Measurements from ENCODE around the gene MRPL49.
A peak's percentile ranks its signal among the peaks of the same experiment; 100 is the strongest.

The MRPL49 gene

GRCh38 chr11:65087216-65087615 is 34.9 kb upstream of the MRPL49 start:
- H3K36me3 ChIP-seq (ENCODE audit: control insufficient read depth, insufficient read depth, low read length) = peaks cover 20% of the 10 kb centered on the region

GRCh38 chr11:65087827-65088226 is 34.3 kb upstream of the MRPL49 start:
- H3K9ac ChIP-seq (ENCODE audit: low read depth, low read length) = no peak overlapping the region
- no peaks in the 10 kb centered on the region for H3K27me3 ChIP-seq (ENCODE audit: control insufficient read depth, insufficient read depth, low read length)
- H3K4me3 ChIP-seq (ENCODE audit: low read depth, low read length) = no peak overlapping the region
- no peaks in the 10 kb centered on the region for H3K9me3 ChIP-seq (ENCODE audit: control insufficient read depth, insufficient read depth, low read length)
- peaks cover 3% of the 10 kb centered on the region for H3K4me1 ChIP-seq (ENCODE audit: control insufficient read depth, insufficient read depth, low read length)
- H3K36me3 ChIP-seq (ENCODE audit: control insufficient read depth, insufficient read depth, low read length) = peaks cover 19% of the 10 kb centered on the region

More at GRCh38 chr11:65087216-65087615, 34.9 kb upstream of the MRPL49 start:
- Histone ChIP-seq H3K9me3 (ENCODE audit: control insufficient read depth, insufficient read depth, low read length) (no peaks in the 10 kb centered on the region), H3K4me3 (ENCODE audit: low read depth, low read length) (no peak overlapping the region), H3K4me1 (ENCODE audit: control insufficient read depth, insufficient read depth, low read length) (peaks cover 5% of the 10 kb centered on the region), H3K27me3 (ENCODE audit: control insufficient read depth, insufficient read depth, low read length) (no peaks in the 10 kb centered on the region), H3K9ac (ENCODE audit: low read depth, low read length) (no peak overlapping the region)

DNA sequence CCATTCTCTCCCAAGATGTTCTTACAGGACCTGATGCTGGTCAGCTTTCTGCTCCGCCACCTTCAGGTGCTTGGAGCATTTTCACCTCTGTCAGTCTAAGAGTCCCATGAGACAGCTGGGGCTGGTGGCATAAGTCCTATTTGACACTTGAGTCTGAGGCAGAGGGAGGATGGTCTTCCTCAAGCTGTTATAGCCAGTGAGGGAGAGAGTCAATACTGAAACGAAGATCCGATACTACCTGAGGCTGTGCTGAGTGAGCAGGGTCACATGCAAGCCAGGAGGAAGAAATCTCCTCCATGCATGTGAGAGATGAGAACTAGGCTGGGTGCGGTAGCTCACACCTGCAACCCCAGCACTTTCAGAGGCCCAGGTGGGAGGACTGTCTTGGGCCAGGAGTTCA is 32.5 kb upstream of the MRPL49 start:
- Histone ChIP-seq H3K9me3 (ENCODE audit: control insufficient read depth, insufficient read depth, low read length) (no peaks in the 10 kb centered on the region), H3K36me3 (ENCODE audit: control insufficient read depth, insufficient read depth, low read length) (peaks cover 19% of the 10 kb centered on the region), H3K4me1 (ENCODE audit: control insufficient read depth, insufficient read depth, low read length) (no peaks in the 10 kb centered on the region), H3K27me3 (ENCODE audit: control insufficient read depth, insufficient read depth, low read length) (no peaks in the 10 kb centered on the region), H3K4me3 (ENCODE audit: low read depth, low read length) (no peak overlapping the region), H3K9ac (ENCODE audit: low read depth, low read length) (no peak overlapping the region)

DNA sequence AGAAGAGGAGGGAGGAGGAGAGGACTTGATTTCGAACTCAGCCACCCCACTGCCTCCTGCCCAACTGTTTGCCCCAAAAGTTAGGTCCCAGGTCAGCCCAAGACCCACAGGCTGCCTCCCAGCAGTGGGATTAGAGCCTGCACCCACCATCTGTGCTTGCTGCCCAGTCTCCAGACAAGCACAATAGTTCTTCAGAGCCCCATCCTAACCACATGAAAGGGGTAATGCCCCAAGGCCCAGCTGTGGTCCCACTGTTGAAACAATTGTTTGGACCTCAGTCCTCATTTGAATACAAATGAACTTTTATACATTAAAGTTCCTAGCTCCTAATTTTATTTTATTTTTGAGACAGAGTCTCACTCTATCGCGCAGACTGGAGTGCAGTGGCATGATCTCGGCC is 31.5 kb upstream of the MRPL49 start:
- Histone ChIP-seq H3K9ac (ENCODE audit: low read depth, low read length) (no peak overlapping the region), H3K36me3 (ENCODE audit: control insufficient read depth, insufficient read depth, low read length) (peaks cover 19% of the 10 kb centered on the region), H3K27me3 (ENCODE audit: control insufficient read depth, insufficient read depth, low read length) (no peaks in the 10 kb centered on the region), H3K9me3 (ENCODE audit: control insufficient read depth, insufficient read depth, low read length) (no peaks in the 10 kb centered on the region), H3K4me1 (ENCODE audit: control insufficient read depth, insufficient read depth, low read length) (no peaks in the 10 kb centered on the region), H3K4me3 (ENCODE audit: low read depth, low read length) (no peak overlapping the region)

- no peaks in the 10 kb centered on the region for H3K36me3 ChIP-seq (ENCODE audit: control insufficient read depth, insufficient read depth, low read length)
- no peaks in the 10 kb centered on the region for H3K27me3 ChIP-seq (ENCODE audit: control insufficient read depth, insufficient read depth, low read length)
- H3K9me3 ChIP-seq (ENCODE audit: control insufficient read depth, insufficient read depth, low read length) = no peaks in the 10 kb centered on the region
- peak overlapping the region; percentile 76 for H3K9ac ChIP-seq (ENCODE audit: low read depth, low read length)
- H3K4me3 ChIP-seq (ENCODE audit: low read depth, low read length) = peak overlapping the region; percentile 43
- peaks cover 3% of the 10 kb centered on the region for H3K4me1 ChIP-seq (ENCODE audit: control insufficient read depth, insufficient read depth, low read length)
Observed at GRCh38 chr11:65095427-65095826, 26.7 kb upstream of the MRPL49 start.

DNA sequence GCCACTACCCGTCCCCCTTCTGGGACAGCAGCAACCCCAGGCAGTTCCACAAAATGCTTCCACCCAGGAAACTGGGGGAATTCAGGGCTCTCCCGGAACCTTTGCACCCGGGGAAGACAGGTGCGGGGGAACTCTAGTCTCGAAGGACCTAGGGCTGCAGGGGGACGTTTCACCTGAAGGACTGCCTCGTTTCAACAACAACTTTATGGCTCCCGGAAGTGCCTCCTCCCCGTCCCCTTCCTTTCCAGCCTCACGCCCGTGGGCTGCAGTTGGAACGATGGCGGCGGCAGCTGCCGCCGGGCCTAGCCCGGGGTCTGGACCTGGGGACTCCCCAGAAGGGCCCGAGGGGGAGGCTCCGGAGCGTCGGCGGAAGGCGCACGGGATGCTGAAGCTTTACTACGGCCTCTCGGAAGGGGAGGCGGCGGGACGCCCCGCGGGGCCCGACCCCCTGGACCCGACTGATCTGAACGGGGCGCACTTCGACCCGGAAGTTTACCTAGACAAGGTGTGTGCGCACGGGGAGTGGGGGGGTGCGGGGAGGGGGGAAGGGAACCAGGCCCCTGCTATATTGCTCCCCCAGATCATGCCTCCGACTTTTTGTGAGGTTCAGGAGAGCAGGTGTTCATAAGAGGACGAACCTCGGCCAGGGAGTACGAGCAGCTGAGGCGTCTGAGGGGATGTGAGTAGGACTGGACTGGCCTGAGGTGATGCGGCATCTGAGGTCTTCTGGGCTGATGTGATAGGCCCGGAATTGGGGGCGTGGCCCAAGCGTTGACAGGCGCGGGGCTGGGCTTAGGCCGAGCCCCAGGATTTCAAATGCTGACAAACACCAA is 25.9 kb upstream of the MRPL49 start, which contains the start of gene VPS51:
TSS of gene VPS51 (plus strand) at position 241 of the 833 bp plus-strand sequence. CDS start at position 278, 37 bp downstream.
- Histone ChIP-seq H3K36me3 (ENCODE audit: control insufficient read depth, insufficient read depth, low read length) (no peaks in the 10 kb centered on the region), H3K9ac (ENCODE audit: low read depth, low read length) (peak within 1 kb of the TSS; percentile 76), H3K4me1 (ENCODE audit: control insufficient read depth, insufficient read depth, low read length) (peaks cover 3% of the 10 kb centered on the region), H3K27me3 (ENCODE audit: control insufficient read depth, insufficient read depth, low read length) (no peaks in the 10 kb centered on the region), H3K4me3 (ENCODE audit: low read depth, low read length) (peak within 1 kb of the TSS; percentile 82), H3K9me3 (ENCODE audit: control insufficient read depth, insufficient read depth, low read length) (no peaks in the 10 kb centered on the region)

GRCh38 chr11:65096926-65097325 is 25.2 kb upstream of the MRPL49 start:
- H3K4me3 ChIP-seq (ENCODE audit: low read depth, low read length) = peak overlapping the region; percentile 82
- H3K4me1 ChIP-seq (ENCODE audit: control insufficient read depth, insufficient read depth, low read length) = peaks cover 3% of the 10 kb centered on the region
- no peak overlapping the region for H3K9ac ChIP-seq (ENCODE audit: low read depth, low read length)

DNA sequence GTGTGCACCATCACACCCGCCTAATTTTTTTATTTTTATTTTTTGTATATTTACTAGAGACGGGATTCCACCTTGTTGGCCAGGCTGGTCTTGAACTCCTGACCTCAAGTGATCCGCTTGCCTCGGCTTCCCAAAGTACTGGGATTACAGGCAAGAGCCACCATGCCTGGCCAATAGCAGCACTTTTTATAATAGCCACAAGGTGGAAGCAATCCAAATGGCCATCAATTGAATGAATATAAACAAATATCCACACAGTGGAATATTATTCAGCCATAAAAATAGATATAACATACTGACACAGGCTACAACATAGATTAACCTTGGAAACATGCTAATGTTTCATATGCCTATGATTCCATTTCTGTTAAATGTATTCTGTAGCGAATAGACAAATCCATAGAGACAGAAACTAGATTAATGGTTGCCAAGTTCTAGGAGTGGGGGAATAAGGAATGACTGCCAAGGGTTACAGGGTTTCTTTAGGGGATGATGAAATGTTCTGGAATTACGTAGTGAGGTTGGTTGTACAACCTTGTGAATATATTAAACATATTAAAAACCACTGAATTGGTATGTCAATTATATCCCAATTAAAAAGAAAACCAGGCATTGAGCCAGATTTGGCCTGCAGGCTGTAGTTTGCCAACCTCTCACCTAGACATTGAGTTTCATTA is 21.3 kb upstream of the MRPL49 start:
- no peak overlapping the region for H3K4me3 ChIP-seq (ENCODE audit: low read depth, low read length)
- no peaks in the 10 kb centered on the region for H3K27me3 ChIP-seq (ENCODE audit: control insufficient read depth, insufficient read depth, low read length)
- H3K9me3 ChIP-seq (ENCODE audit: control insufficient read depth, insufficient read depth, low read length) = no peaks in the 10 kb centered on the region
- H3K4me1 ChIP-seq (ENCODE audit: control insufficient read depth, insufficient read depth, low read length) = peaks cover 3% of the 10 kb centered on the region
- no peaks in the 10 kb centered on the region for H3K36me3 ChIP-seq (ENCODE audit: control insufficient read depth, insufficient read depth, low read length)
- no peak overlapping the region for H3K9ac ChIP-seq (ENCODE audit: low read depth, low read length)

More at GRCh38 chr11:65096926-65097325, 25.2 kb upstream of the MRPL49 start:
- no peaks in the 10 kb centered on the region for H3K36me3 ChIP-seq (ENCODE audit: control insufficient read depth, insufficient read depth, low read length)
- no peaks in the 10 kb centered on the region for H3K9me3 ChIP-seq (ENCODE audit: control insufficient read depth, insufficient read depth, low read length)
- H3K27me3 ChIP-seq (ENCODE audit: control insufficient read depth, insufficient read depth, low read length) = no peaks in the 10 kb centered on the region

GRCh38 chr11:65102142-65103095 is 19.7 kb upstream of the MRPL49 start:
- Histone ChIP-seq H3K27me3 (ENCODE audit: control insufficient read depth, insufficient read depth, low read length) (no peaks in the 10 kb centered on the region), H3K4me3 (ENCODE audit: low read depth, low read length) (no peak overlapping the region), H3K9ac (ENCODE audit: low read depth, low read length) (no peak overlapping the region), H3K36me3 (ENCODE audit: control insufficient read depth, insufficient read depth, low read length) (peaks cover under 1% of the 10 kb centered on the region), H3K4me1 (ENCODE audit: control insufficient read depth, insufficient read depth, low read length) (no peaks in the 10 kb centered on the region), H3K9me3 (ENCODE audit: control insufficient read depth, insufficient read depth, low read length) (no peaks in the 10 kb centered on the region)

- H3K36me3 ChIP-seq (ENCODE audit: control insufficient read depth, insufficient read depth, low read length) = peaks cover 6% of the 10 kb centered on the region
- no peaks in the 10 kb centered on the region for H3K4me1 ChIP-seq (ENCODE audit: control insufficient read depth, insufficient read depth, low read length)
- no peaks in the 10 kb centered on the region for H3K9me3 ChIP-seq (ENCODE audit: control insufficient read depth, insufficient read depth, low read length)
- H3K27me3 ChIP-seq (ENCODE audit: control insufficient read depth, insufficient read depth, low read length) = no peaks in the 10 kb centered on the region
- H3K9ac ChIP-seq (ENCODE audit: low read depth, low read length) = no peak overlapping the region
- H3K4me3 ChIP-seq (ENCODE audit: low read depth, low read length) = no peak overlapping the region
Observed at GRCh38 chr11:65103476-65103875, 18.6 kb upstream of the MRPL49 start.

GRCh38 chr11:65104628-65105027 is 17.5 kb upstream of the MRPL49 start:
- Histone ChIP-seq H3K9ac (ENCODE audit: low read depth, low read length) (no peak overlapping the region), H3K4me1 (ENCODE audit: control insufficient read depth, insufficient read depth, low read length) (no peaks in the 10 kb centered on the region), H3K27me3 (ENCODE audit: control insufficient read depth, insufficient read depth, low read length) (no peaks in the 10 kb centered on the region), H3K4me3 (ENCODE audit: low read depth, low read length) (no peak overlapping the region), H3K9me3 (ENCODE audit: control insufficient read depth, insufficient read depth, low read length) (no peaks in the 10 kb centered on the region), H3K36me3 (ENCODE audit: control insufficient read depth, insufficient read depth, low read length) (peaks cover 14% of the 10 kb centered on the region)
